ENCODE measurements around the gene TULP4. TPM values are rescaled to one million over a fixed set of nuclear protein-coding genes. Genes with fewer than 3 reads are reported as not detected.

TULP4 gene
- total RNA-seq, 1 donor from 2014 or later, result 252 TPM

DNA sequence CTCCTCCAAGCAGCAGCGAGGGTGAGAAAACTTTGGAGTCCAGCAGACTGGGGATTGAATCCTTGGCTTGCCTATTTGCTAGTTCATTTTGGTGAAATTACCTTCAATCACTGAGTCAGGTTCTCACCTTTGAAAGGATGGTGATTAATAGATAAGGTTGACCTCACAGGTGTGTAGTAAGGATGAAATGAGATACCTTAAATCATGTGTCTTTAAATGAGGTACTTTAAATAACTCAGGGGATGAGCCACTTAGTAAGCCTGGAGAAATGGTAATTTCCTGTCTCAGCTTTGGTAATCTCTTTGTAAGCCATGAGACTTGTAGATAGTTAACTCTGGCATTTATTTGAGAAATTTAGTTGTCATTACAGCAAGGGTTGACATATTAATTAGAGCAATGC, 70.2 kb downstream of the TULP4 start:
- no peak overlapping the region for H3K4me3 Mint-ChIP-seq
- no peak overlapping the region for H3K27ac Mint-ChIP-seq
- peaks cover 4% of the 10 kb centered on the region for H3K36me3 Mint-ChIP-seq
- DNase-seq (ENCODE audit: low spot score), result no peak
- TF ChIP-seq CTCF (IDR thresholded peaks at IDR 0.05), result no peak
- TF ChIP-seq EZH2 (IDR thresholded peaks at IDR 0.05), result no peak
- TF ChIP-seq EZH2phosphoT487 (IDR thresholded peaks at IDR 0.05), result no peak
- Histone ChIP-seq H4K20me1 (ENCODE audit: low read depth) (no peaks in the 10 kb centered on the region), H3K4me3 (no peak overlapping the region), H3F3A (ENCODE audit: low read depth) (no peaks in the 10 kb centered on the region), H3K27ac (no peak overlapping the region), H3K79me2 (ENCODE audit: low read depth) (peaks cover 18% of the 10 kb centered on the region), H2AFZ (replicated peaks) (no peak overlapping the region), H3K9ac (no peak overlapping the region), H3K27me3 (no peaks in the 10 kb centered on the region), H3K36me3 (no peaks in the 10 kb centered on the region), H3K4me2 (no peak overlapping the region), H3K4me1 (peaks cover 6% of the 10 kb centered on the region), H3K9me3 (ENCODE audit: low read depth) (peaks cover 5% of the 10 kb centered on the region)
- H3K9me3 Mint-ChIP-seq, result no peaks in the 10 kb centered on the region
- peaks cover 2% of the 10 kb centered on the region for H3K27me3 Mint-ChIP-seq (ENCODE audit: insufficient read depth, low read depth)
- H3K4me1 Mint-ChIP-seq, result no peaks in the 10 kb centered on the region

DNA sequence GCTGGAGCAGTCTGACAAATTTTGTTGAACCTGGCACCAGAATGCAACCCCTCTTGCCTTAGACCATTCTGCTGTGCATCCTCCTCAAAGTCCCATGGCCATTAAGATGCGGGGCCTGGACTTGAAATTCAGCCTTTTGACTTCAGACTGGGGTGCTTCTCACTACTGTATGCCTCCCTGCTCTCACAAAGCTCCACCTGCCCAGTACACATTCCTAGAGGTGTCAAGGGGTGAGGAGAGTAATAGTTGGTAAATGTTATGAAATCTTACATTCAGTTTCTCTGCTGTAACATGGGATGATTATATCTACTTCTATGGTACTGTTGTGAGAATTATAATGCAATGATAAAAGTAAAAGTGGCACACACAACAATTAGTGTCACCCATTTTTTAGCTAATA, 70.8 kb downstream of the TULP4 start:
- Mint-ChIP-seq H3K4me3 (no peak overlapping the region), H3K27ac (no peak overlapping the region), H3K36me3 (peaks cover 4% of the 10 kb centered on the region), H3K9me3 (no peaks in the 10 kb centered on the region), H3K4me1 (no peaks in the 10 kb centered on the region), H3K27me3 (ENCODE audit: insufficient read depth, low read depth) (peaks cover 2% of the 10 kb centered on the region)
- H3K9ac ChIP-seq, result no peak overlapping the region
- H2AFZ ChIP-seq (replicated peaks), result no peak overlapping the region
- H3K79me2 ChIP-seq (ENCODE audit: low read depth), result peaks cover 18% of the 10 kb centered on the region
- H3F3A ChIP-seq (ENCODE audit: low read depth), result no peaks in the 10 kb centered on the region
- no peaks in the 10 kb centered on the region for H4K20me1 ChIP-seq (ENCODE audit: low read depth)
- no peak for TF ChIP-seq EZH2 (IDR thresholded peaks at IDR 0.05)
- TF ChIP-seq EZH2phosphoT487 (IDR thresholded peaks at IDR 0.05), result no peak
- TF ChIP-seq CTCF (IDR thresholded peaks at IDR 0.05), result no peak
- H3K4me1 ChIP-seq, result peaks cover under 1% of the 10 kb centered on the region
- no peaks in the 10 kb centered on the region for H3K36me3 ChIP-seq
- no peak overlapping the region for H3K4me2 ChIP-seq
- H3K27me3 ChIP-seq, result no peaks in the 10 kb centered on the region
- H3K9me3 ChIP-seq (ENCODE audit: low read depth), result peaks cover 5% of the 10 kb centered on the region
- no peak overlapping the region for H3K27ac ChIP-seq
- no peak for DNase-seq (ENCODE audit: low spot score)
- no peak overlapping the region for H3K4me3 ChIP-seq

- Mint-ChIP-seq H3K9me3 (no peaks in the 10 kb centered on the region), H3K27ac (no peak overlapping the region), H3K27me3 (ENCODE audit: insufficient read depth, low read depth) (peaks cover 2% of the 10 kb centered on the region), H3K4me3 (no peak overlapping the region), H3K36me3 (peaks cover 4% of the 10 kb centered on the region), H3K4me1 (no peaks in the 10 kb centered on the region)
- no peak overlapping the region for H3K4me2 ChIP-seq
- H3K27me3 ChIP-seq, result no peaks in the 10 kb centered on the region
- H3F3A ChIP-seq (ENCODE audit: low read depth), result no peaks in the 10 kb centered on the region
- peaks cover 5% of the 10 kb centered on the region for H3K9me3 ChIP-seq (ENCODE audit: low read depth)
- no peak for TF ChIP-seq CTCF (IDR thresholded peaks at IDR 0.05)
- no peak for TF ChIP-seq EZH2phosphoT487 (IDR thresholded peaks at IDR 0.05)
- TF ChIP-seq EZH2 (IDR thresholded peaks at IDR 0.05), result no peak
- DNase-seq (ENCODE audit: low spot score), result no peak
- no peaks in the 10 kb centered on the region for H3K36me3 ChIP-seq
- H3K27ac ChIP-seq, result no peak overlapping the region
- peaks cover 17% of the 10 kb centered on the region for H3K79me2 ChIP-seq (ENCODE audit: low read depth)
- no peak overlapping the region for H3K4me3 ChIP-seq
- no peak overlapping the region for H3K9ac ChIP-seq
- no peaks in the 10 kb centered on the region for H4K20me1 ChIP-seq (ENCODE audit: low read depth)
- H2AFZ ChIP-seq (replicated peaks), result no peak overlapping the region
- H3K4me1 ChIP-seq, result no peaks in the 10 kb centered on the region
These were observed 71.3 kb downstream of the TULP4 start for GRCh38 chr6:158383542-158383941.

Measured in neural progenitor cell (in vitro differentiated cells).